Stimulated activated CD4-positive, alpha-beta T cell treated with anti-CD3 and anti-CD28 coated beads, Interleukin-15, amount 100 ng/mL, for 48 hours (primary cell): ENCODE measurements around the gene CDH22.

ENCODE experiments used
- DNase-seq, 2 donors: peaks; one replicate each; pipeline ENCODE4 v3.0.0-alpha.2; 2020; ENCODE audit warnings: low read depth in 2 of 2

The CDH22 gene

DNA sequence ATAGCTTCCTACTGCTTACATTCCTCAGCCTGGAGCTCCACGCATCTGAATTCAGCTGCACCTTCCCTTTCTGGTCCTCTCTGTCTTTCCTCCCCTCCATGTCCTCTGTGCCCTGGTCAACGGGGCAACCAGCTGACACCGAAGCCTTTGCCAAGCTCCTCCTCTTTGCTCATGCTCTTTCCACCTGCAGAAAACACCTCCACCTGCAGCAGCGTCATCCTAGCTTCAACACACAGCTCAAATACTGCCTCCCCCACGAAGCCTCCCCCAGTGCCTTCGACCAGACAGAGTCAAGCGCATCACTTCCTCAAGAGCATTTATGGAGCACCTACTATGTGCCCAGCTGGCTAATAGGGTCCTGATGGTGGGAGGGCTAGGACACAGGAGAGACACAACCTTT, 9.2 kb downstream of the CDH22 start:
- DNase-seq = no peak

DNA sequence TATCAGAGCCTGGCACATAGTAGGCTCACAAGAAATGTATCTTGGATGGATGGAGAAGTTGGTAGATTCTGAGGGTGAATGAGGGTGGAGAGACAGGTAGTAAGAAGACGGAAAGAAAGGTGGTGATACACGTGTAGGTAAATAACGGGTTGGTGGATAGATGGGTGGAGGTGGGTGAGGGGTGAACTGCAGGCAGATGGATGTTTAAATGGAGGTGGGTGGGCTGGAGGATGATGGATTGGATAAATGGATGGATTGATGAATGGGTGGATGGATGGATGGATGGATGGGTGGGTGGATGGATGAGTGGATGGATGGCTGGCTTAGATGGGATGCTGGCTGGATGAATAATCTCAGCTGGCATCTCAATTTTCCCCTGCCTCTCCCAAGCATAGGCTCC, 9.9 kb downstream of the CDH22 start:
- no peak for DNase-seq

DNA sequence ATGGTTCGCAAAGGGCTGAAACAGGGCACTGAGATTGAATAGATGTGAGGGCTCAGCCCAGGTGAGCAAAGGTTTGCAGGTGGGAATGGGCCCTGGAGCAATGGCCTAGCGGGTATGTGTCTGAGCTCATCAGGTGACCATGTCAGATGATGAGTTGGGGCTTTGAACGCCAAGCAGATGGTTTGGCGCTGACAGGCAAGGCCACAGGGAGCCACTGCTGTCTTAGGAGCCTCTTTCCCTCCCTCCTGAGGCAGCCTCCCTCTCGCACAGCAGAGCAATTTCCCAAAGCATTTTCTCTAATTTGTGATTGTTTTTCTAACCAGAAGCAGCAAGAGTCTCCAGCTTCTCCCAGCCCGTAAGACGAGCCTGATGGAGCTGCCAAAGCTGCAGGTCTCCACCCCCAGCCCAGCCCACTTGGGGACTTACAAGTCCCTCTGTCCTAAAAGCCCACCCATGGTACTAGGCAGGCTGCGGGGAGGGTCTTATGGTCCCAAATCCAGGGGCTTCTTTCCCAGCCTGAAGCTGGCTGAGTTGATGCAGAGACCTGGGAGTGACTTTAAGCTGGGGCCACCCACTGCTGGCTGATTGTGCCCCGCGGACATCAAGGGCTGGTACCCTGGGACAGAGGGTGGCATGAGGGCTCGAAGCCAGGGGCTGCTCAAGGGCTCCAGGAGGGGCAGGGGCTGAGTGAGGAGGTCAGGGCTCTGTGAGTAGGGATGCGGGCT, 11.6 kb downstream of the CDH22 start:
- DNase-seq = no peak

DNA sequence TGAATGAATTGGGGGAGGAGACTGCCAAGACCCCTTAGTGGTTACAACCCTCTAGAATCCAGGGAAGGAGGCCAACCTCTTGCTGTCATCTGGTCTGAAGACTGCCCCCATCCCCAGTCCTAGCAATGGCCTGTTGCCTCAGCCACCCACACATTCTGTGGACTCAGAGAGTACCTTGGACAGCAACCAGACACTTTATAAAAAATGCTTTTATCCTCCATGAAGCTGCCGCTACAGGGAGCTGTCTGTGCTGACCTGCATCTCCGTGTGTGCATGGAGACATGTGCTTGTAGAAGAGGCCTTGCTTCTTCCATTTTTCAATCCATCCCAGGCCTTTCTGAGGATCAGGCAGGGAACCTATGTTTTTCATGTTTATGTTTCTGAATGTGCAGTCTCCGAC, 15.2 kb downstream of the CDH22 start:
- DNase-seq = no peak

DNA sequence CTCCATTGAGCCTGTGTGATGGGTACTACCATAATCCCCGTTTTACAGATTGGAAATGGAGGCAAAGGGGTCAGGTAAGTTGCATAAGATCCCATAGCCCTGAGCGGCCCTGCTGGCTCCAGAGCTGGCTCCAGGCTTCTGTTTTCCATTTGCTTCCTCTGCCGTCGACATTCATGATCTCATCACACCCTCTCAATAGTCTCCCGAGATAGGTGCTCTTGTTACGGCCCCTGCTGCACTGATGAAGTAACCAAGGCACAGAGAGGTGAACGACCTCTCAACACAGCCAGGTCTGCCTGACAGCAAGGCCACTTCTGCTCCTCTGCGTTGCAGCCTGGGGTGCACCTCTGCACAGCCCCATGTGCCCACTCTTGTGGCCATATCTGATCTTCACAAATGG, 16.9 kb downstream of the CDH22 start:
- no peak for DNase-seq

DNA sequence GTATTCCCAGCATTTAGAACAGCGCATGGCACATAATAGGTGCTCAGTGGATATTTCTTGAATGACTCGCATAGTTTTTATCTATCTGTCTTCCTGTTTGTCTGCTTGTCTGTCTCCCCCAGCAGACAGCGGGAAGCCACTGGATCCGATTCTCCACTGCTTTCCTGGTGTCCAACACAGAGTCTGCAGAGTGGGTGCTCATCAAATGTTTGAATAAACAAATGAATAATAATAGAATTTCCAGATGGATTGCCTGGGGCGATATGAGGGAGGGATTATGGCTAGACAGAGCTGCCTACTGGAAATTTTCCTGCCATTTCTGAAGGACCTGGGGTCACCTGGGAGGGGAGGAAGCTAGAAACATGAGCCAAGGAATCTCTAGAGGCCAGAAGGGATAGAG, 18.9 kb downstream of the CDH22 start:
- DNase-seq = no peak

DNA sequence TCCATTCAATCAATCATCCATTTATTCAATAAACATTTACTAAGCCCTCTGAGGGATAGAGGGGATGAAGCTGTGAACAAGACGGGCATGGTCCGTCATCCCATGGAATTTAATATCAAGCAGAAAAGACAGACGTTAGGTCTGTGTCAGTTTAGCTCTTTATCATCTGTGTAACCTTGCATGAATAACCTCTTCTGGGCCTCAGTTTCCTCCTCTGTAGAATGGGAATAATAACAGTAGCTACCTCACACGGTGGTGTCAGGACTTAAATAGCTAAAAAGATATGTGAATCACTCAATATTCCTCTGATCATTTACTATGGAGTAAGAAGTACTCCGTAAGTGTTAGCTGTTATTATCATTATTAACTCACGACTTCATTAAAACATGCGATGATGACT, 21.3 kb downstream of the CDH22 start:
- no peak for DNase-seq

DNA sequence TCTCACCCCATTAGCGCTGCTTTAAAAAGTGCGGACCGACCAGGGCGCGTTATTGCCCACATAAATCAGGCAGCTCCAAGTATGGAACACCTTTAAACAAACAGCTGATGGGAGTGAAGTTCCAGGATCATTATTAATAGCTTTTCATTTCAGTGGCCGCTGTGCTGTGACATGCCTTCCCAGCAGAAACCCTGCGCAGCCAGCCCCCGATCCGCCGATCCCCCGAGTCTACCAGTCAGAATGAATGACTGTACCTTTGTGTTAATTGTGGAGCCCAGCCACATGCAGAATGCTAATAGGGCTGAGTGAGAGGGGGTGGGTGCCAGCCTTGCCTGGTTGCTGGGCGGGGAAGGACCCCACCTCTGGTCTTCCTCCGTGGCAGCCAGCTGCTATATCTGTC, 21.9 kb downstream of the CDH22 start:
- no peak for DNase-seq

DNA sequence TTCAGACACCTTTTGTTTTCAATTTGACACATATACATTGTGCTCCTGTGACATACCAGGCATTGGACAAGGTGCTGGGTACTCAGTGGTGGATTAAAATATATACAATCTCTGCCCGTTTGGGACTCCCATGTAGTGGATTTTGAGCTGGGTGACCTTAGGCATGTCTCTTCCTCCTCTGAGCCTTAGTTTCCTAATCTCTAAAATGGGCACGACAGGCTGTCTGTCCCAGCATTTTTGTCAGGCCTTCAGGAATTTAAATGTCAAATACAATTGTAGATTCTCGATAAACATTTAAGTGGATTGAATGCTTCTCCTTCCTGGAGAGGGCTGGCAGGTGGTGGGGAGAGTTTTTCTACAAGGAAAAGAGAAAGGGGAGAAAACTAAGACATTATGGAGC, 22.6 kb downstream of the CDH22 start:
- DNase-seq = no peak

DNA sequence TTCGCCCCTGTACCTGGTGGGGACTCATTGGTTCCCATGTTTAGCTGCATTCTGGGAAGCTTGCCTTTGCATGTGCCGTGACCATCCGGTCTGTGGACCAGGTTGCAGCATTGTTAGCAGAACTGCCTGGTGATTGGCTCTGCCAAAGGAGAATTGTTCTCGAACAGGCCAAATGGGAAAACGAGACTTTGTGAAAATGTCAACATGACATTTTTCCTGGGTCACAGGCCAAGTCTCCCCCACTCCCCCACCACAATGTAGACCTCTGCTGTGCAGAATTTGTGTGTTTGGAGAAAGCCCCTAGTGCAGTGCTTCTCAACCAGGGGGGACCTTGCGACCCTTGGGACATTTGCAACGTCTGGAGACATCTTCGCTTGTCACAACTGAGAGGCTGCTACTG, 23.2 kb downstream of the CDH22 start:
- DNase-seq = no peak

DNA sequence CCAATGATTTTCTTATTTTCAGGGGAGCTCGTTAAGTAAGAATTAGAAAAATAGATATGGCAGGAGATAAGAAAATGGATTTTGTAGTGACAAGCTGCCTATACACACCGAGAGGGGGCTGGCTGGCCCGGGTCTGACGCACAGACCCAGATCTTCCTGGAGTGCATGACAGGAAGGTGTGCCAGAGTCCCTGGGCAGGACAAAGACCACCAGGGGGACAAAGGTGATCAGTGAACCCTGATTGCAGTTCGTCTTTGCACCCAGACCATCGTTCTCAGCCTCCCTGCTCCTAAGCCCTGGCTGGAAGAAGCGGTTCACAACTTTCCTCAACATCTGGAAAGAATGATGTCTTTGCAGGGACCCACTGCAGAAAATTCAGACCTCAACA, 24.3 kb downstream of the CDH22 start:
- DNase-seq = no peak

DNA sequence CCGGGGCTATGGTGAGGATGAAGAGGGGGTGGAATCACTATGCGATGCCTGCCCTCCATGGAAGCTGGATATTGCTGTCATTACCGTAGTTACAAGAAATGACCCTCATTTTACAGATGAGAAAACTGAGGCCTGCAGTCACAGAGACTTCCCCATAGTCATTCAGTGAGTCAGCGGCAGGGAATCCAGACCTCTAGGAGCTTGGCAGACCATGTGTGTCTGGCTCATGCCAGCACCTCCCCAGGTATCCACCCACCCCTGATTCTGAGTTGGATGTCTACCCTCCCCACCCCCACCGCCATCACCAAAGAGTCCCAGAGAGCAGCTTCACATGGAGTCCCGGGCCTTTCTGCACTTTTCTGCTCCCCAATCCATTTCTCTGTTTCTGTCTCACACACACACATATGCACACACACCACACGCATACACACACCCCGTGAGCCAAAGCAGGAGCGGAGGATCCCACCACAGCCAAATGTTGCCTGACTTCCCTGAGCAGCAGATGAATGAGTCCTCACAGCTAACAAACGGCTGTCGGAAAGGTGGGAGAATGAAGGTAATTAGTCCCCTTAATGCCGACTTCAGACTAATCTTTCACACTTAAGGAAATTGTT, 24.8 kb downstream of the CDH22 start:
- DNase-seq = no peak

DNA sequence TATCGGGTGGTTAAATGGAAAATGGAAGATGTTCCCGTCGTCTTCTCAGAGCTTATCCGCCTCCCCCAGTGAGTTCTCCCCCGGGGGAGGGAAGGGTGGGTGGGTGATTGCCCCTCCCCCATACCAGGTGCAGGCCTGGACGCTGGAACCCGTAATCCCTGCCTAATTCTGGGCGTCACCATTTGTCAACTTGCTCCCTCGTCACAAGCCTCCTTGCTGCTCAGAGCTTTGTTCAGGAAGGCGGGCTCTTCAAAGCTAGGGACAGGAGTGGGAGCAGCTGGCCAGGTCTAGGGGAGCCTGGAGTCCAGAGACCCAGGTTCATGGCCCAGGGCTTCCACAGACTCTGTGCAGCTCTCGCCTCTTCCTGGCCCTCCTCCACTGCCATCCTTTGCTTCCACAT, 25.6 kb downstream of the CDH22 start:
- no peak for DNase-seq

DNA sequence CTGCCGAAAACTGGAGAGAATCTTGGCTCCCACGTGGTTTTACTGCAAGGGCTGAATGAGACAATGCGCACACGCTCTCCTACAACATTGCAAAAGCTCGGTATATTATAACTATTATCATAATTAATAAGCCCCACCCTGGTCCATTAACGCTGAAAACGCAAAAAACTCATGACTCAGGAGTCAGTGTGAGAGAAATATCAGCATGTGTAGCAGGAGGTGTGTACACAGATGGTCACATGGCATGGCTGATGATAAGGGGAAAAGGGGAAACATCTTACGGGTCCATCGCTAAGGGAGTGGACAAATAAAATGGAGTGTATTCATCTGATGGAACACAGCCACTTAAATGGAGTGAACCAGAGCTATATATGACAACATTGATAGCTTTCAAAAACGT, 29.2 kb downstream of the CDH22 start:
- no peak for DNase-seq

DNA sequence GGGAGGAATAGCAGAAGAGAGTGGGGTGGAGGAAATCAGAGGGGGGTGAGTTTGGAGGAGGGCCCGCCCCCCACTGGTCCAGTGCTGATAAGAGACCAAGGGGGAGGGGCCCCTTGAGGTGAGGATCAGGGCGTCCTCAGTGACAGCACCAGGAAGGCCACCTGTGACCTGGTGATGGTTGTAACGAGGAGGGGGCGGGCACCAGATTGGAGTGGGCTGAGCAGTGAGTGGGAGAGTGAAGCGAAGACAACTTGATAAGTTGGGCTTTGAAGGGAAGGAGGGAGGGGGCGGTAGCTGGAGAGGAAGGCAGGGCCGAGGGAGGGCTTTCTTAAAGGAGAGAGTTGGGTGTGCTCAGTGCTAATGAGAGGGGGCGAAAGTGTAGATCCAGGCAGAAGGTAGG, 30.7 kb downstream of the CDH22 start:
- DNase-seq = no peak

DNA sequence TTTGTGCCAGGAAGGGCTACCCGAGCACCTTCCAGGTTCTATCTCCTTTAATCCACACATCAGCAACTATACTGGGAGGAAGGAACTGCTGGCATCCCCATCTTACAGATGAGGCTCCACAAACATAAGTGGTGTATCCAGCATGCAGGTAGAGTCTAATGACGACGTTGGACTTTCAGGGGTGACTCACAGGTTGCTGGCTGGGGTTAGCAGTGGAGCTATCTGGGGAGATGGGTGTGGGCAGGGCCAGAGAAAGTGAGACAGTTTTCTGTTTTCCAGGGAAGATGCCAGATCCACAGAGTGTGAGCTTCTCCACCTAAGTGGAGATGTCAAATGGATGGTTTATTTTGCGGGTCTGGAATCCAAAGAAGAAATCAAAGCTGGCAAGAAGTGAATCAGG, 31.8 kb downstream of the CDH22 start:
- DNase-seq = no peak

DNA sequence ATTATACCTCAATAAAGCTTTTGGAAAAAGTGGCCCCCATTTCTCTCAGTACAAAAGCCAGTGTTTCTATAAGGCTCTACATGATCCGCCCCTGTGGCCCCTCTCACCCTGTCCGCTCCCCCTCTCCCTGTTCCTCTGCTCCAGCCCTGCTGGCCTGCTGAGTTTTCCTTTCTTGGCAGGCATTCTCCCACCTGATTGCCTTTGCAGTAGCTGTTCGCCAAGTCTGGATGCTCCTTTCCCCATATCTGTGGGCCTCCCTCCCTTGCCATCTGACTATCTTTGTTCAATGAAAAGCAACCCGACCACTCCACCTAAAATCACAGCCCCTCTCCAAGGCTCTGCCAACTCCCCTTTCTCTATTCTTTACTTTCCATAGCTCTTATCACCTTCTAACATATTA, 33.2 kb downstream of the CDH22 start:
- DNase-seq = no peak

DNA sequence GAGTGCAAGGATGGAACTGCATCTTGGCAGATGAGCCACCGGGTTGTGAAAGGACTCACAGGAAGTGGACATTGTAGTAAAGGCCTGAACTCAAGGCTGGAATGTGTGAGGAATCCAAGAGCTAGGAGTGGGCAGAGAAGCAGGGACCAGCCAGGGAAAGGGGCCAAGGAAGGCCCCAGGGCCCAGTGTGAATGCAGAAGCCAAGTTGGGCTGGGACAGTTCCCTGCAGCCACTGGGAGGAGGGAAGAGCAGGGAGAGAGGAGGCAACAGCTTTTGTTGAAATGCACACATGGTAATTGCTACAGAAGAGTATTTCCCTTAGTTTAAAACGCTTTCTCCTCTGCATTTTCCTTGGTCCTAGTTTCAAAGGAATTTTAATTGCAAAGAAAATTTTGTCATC, 34.6 kb downstream of the CDH22 start:
- no peak for DNase-seq

DNA sequence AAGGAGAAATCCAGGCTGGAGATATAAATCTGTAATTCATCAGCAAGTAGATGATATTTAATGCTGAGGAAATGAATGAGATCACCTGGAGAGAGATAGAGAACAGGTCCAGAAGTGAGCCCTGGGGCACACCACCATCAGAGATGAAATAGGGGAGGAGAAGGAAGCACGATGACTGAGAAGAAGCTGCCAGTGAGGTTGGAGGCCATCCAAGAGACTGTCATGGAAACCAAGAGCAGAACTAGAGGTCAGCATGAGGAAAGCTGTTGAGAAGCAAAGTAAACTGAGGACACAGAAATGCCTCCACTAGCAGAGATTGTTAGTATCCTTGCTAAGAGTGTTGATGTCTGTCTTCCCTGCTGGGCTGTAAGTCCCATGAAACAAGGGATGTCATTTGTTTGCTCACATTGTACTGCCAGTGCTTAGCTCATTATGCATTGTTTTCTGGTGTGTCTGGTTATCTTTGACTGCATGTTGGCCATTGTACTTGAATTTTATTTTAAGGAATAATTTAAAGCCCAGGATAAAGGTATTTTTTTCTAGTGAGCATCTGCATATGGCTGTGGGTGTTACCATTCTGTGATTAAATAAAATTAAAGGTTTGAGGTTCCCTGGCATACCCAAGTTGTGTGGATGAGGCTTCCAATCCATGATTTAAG, 35.8 kb downstream of the CDH22 start:
- no peak for DNase-seq

DNA sequence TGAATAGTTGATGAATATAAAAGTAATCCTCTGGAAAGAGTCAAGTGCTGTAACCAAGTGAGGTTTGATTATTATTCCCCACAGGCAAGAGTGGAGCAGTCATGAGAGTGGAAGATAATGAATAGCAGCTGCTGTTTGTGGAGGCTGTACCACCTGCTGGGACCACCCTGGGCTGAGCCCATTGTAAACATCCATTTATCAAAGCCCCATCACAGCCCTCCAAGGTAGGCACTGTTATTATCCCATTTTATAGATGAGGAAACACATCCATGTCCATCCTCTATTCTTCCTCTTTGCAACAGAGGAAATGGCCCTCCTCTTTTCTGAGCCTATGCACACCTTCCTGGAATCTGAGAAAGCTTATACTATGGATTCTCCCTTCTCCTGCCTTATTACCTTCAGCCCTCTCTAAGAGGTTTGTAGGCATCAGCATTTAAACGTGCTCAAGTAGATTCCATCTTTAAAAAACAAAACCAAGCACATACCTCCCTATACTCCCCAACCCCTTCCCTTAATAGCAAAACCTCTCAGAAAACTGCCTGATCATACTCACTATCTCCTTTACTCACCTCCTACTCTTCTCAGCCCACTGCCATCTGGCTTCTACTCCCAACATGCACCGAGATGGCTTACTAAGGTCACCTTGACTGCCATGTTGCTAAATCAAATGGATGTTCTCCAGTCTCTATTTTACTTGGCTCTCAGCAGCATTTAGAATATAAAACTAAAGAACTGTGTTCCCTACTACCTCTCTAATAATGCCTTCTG, 37.1 kb downstream of the CDH22 start:
- DNase-seq = no peak

DNA sequence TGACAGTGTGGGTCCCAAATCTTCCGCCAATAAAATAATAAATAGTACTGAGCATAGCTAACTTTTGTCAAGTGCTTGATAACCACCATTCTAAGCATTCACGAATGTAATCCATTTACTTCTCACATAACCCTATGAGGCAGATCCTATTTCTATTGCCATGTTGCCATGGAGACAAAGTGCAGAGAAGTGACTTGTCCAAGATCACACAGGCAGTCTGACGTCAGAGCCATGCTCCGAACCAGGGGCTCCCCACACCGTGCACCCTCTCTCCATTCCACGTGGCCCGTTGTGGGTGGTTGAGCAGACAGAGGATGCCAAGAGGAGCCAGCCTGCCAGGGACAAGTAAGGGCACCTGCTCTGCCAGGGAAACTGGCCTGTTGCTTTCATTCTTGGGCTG, 38.9 kb downstream of the CDH22 start:
- DNase-seq = no peak

DNA sequence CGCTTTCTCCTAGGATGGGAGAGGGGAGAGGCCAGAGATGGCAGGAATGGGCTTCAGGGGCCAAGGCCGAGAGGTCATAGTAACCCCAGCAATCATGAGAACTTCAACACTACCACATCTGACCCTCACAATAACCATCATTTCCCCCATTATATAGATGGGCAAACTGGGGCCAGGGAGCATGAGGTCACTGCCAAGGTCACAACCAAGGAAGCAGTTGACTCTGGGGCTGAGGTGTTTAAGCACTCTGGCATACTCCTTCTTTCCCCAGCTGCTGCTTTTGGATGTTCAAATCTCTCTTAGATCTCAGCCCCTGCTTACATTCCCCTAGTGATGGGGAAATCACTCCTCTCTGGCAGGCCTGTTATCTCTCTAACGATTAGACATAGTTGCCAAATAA, 39.6 kb downstream of the CDH22 start:
- no peak for DNase-seq

DNA sequence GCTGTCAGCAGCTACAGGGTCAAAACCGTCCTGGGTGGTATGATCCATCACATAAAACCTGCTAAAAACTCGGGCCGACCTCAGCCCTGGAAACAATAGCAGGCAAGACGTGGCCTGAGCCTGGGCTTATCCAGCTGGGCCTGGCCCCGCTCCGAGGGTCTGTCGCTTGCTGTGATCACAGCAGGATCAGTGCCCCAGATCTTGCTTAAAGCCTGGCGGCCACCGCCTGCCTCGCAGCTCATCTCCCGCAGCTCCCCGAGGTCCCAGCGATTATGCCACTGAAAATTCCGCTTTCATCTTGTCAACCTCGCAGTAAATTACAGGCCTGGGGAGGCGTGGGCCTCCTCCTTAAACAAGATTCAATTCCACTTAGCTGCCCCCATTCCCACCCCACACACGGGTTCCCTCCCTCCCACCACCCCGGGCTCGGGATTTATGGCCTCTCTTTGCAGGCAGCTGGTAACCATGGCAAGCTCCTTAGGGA, 40.1 kb downstream of the CDH22 start:
- DNase-seq = no peak
